Right ventricle myocardium superior (tissue), 1 donor: ENCODE measurements around the gene MAP2K7. TPM values are rescaled to one million over a fixed set of nuclear protein-coding genes. Genes with fewer than 3 reads are reported as not detected.

Experiments used
- ATAC-seq: fragments of 200-7000 bp; cut with Tn5 transposase; one replicate; pipeline ENCODE4 v1.9.1; 2020; ENCODE audit warnings: mild to moderate bottlenecking; ENCODE audit not compliant: poor library complexity
- DNase-seq: peaks from one replicate; pipeline ENCODE4 v3.0.0-alpha.2; 2020
- intact Hi-C: fragments of 100-400 bp; cut with DNase I; formaldehyde crosslinking; loops from one replicate; pipeline ENCODE4 v1.11.2; 2022
- total RNA-seq: library from RNA; stranded (reverse); fragmentation: NEBNext Ultra II Directional; extraction: Animal tissue kit (Norgen Biotek cat#: 25700); gene quantifications from one replicate; pipeline ENCODE4 v1.2.1, GENCODE V29; 2021
- donor health status: DM: no; HTN: yes; CAD: no; lungs with severe emphysema.

The MAP2K7 gene
- total RNA-seq, 1 donor from 2014 or later: 27.5 TPM

GRCh38 chr19:7901337-7901736, 2.3 kb upstream of the MAP2K7 start:
- intact Hi-C loops: no loop called here
- no peak for DNase-seq
- no peak for ATAC-seq

GRCh38 chr19:7902796-7903243, 857 bp upstream of the MAP2K7 start:
- ATAC-seq: no peak
- intact Hi-C loops: no loop called here

GRCh38 chr19:7904074-7905020, 670 bp downstream of the MAP2K7 start:
- DNase-seq (peak; percentile 72), ATAC-seq (peak; percentile 57)
- intact Hi-C loops: no loop called here

More at GRCh38 chr19:7902796-7903243, 857 bp upstream of the MAP2K7 start:
- DNase-seq: no peak

DNA sequence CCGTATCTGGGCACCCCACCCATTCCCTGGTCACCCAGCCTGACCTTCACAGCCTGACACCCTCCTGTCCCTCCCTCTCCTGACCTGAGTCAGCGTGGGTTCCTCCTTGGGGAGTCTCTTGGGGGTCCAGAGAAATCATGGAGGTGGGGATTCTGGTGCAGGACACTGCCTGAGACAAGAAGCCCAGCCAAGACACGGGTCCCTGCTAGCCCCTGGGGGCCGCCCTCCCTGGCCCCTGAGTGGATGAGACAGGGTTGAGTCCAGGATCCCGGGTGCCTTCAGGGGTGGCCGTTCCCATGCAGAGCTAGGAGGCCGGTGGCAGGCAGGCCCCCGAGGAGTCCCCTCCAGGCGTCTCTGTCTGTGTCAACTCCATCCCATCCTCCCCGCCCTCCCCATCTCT, 1.6 kb downstream of the MAP2K7 start:
- intact Hi-C loops: no loop called here
- ATAC-seq (no peak), DNase-seq (no peak)

- intact Hi-C loops: no loop called here
- ATAC-seq (no peak), DNase-seq (no peak)
These were observed 2.2 kb downstream of the MAP2K7 start for GRCh38 chr19:7905859-7906258.

GRCh38 chr19:7907122-7907521, 3.4 kb downstream of the MAP2K7 start:
- no peak for DNase-seq
- intact Hi-C loops: no loop called here

GRCh38 chr19:7907544-7907943, 3.9 kb downstream of the MAP2K7 start:
- intact Hi-C loops: no loop called here
- no peak for ATAC-seq
- DNase-seq: no peak

More at GRCh38 chr19:7907122-7907521, 3.4 kb downstream of the MAP2K7 start:
- ATAC-seq: no peak

DNA sequence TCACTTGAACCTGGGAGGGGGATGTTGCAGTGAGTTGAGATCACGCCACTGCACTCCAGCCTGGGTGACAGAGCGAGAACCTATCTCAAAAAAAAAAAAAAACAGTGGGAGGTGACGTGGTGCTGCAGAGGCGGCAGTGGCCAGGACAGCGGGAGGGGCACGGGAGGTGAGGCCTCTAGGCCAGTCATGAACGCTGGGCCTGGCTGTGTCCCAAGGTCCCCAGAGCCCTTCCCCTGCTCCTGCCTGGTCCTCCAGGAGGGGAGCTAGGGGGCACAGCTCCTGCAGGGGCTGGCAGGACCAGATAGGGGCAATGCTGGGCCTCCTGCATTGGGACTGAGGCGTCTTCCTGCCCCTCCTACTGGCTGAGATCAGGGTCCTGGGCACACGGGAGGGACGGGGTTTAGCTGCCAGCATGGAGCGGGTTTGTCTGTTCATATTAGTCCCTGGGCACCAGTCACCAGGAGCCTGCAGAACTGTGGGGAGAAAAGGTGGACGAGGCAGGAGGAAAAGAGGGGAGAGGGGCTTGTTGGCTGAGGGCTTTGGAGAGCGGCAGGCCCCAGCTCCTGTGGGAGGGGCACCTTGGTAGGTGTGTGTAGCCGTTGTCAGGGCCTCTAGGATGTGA, 4.5 kb downstream of the MAP2K7 start:
- intact Hi-C loops: no loop called here
- no peak for ATAC-seq
- no peak for DNase-seq

DNA sequence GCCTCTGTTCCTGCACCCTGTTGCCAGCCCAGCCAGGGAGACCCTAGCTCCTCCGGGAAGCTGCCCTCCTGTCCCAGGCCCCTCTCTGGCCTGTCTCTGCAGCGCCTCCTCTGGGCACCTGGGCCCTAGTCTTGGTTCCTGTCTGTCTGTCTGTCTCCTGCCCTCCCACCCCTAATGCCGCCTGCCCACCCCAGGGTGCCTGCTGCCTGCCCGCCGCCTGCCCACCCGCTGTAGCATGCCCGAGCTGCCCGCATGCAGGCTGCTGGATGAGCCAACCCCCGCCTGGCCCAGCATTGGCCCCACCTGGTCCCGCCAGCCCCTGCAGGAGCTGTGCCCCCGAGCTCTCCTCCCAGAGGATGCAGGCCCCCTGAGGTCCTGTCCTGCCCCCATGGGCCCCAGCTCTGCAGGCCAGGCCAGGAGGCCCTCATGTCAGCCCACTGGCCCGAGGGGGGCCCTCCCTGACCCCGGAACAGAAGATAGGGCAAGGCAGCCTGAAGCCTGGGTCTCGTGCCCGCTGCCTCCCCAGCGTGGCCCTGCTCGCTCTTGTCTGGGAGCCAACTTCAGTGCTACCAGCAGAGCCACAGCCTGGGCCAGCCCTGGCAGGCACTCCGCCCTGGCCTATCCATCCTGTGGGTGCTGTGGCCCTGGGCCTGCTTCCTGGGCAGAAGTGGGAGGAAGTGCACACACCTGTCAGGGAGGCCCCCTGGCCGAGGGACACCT, 5.2 kb downstream of the MAP2K7 start:
- ATAC-seq (no peak), DNase-seq (no peak)
- intact Hi-C loops: no loop called here

GRCh38 chr19:7909471-7910067, 5.9 kb downstream of the MAP2K7 start:
- intact Hi-C loops: no loop called here
- DNase-seq (no peak), ATAC-seq (no peak)

DNA sequence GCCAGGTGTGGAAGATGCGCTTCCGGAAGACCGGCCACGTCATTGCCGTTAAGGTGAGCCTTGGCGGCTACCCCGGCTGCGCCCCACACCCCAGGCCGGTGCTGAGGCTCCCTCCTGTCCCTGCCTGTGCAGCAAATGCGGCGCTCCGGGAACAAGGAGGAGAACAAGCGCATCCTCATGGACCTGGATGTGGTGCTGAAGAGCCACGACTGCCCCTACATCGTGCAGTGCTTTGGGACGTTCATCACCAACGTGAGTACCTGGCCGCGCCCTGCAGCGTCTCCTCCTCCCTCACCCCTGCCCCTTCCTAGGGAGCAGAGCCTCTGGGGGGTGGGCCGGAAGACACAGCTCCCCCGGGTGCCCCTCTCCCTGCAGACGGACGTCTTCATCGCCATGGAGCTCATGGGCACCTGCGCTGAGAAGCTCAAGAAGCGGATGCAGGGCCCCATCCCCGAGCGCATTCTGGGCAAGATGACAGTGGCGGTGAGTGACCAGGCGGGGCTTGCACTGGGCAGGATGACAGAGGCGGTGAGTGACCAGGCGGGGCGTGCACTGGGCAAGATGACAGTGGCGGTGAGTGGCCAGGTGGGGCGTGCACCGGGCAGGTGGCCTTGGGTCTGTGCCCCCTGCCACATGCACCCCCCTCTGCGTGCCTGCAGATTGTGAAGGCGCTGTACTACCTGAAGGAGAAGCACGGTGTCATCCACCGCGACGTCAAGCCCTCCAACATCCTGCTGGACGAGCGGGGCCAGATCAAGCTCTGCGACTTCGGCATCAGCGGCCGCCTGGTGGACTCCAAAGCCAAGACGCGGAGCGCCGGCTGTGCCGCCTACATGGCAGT, 6.9 kb downstream of the MAP2K7 start:
- no peak for ATAC-seq
- intact Hi-C loops: no loop called here
- DNase-seq: no peak

DNA sequence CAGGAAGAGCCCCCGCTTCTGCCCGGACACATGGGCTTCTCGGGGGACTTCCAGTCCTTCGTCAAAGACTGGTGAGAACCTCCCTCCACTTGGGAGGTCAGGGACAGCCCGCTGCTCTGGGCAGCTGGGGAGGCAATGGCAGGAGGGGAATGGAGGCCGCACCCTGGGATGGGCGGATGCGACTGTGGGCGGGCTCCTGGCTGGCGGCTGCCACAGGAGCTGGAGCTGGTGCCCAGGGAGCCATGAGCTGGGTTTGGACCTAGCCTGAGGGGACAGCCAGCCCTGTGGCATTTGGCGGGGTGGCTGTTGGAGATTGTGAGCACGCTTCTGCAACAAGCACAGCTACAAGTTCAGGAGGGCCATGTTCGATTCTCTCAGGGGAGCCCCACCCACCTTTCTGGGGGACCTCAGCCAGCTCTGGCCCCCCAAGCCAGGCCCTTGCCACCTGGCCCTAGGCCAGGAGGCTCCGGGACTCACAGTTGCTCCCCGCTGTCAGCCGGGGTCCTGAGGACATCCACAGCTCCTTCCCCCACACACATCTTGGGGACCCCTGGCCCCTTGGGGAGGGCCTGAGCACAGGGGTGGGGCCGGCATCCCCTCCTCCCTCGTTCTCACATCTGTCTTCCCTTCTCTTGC, 7.9 kb downstream of the MAP2K7 start:
- ATAC-seq (no peak), DNase-seq (no peak)
- intact Hi-C loops: no loop called here

DNA sequence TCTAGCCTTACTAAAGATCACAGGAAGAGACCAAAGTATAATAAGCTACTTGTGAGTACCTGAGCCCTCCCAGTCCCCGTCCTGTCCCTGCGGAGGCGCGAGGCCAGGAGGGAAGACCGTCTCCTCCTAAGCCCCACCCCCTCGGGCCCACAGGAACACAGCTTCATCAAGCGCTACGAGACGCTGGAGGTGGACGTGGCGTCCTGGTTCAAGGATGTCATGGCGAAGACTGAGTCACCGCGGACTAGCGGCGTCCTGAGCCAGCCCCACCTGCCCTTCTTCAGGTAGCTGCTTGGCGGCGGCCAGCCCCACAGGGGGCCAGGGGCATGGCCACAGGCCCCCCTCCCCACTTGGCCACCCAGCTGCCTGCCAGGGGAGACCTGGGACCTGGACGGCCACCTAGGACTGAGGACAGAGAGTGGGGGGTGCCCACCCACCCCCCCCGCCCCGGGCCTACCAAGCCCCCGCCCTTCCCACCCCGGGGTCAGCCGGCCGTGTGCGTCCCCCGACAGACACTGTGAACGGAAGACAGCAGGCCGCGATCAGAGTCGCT, 8.5 kb downstream of the MAP2K7 start:
- ATAC-seq (no peak), DNase-seq (no peak)
- intact Hi-C loops: no loop called here

DNA sequence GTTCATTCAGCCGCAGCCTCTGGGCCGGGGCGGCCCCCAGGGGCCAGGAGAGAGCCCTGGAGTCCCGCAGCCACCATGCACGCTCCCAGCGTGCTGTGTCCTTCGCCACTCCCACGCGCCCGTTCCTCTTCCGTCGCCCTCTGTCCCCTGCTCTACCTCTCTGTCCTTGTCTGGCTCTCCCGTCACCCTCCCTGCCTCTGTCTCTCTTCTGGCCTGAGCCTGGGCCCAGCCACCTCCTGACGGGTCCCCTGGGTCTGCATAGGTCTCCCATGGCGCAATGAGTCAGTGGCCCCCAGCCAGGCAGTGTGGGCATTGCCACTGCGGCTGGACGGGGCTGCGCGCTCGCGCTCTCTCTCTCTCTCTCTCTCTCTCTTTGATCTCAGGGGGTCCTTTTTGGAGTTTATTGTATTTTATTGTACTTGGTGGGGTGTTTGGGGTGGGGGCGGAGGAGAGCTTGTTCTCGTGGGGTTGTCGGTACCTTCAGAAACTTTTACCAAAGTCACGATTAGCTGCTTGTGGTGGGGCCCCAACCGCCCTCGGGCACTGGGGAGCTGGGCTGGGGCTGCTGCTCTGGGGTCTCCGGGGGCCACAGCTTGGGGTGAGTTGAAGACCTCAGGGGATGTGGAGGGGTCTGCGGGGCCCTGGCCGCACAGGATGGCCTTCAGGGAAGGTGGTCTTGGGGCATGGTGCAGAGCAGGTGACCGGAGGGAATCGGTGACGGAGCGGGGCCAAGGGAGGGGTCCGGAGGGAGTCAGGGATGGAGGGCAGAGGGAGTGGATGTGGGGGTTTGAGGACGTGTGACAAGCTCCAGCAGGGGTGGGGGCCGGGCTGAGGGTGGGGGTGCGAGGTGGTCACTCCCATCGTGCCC, 9.3 kb downstream of the MAP2K7 start:
- intact Hi-C loops: no loop called here
- DNase-seq: no peak

DNA sequence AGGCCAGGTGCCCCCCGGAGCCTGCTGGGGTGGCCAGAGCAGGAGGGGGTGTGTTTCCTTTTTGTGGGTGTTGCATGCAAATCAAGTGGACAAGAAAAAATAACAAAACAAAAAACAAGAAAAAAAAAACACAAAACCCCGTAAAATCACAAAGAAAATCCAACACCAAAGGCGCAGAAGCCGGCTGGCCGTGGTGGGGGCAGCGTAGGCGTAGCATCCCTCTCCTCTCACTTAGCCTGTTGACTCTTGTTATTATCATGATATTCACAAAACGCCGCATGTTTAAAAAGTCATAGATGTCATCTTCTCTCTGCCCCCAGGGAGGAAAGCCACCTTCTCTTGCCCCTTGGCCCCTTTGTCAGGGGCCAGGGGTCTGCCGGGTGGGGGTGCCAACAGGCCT, 10.0 kb downstream of the MAP2K7 start:
- intact Hi-C loops: no loop called here

More for the DNA sequence above, 9.3 kb downstream of the MAP2K7 start:
- ATAC-seq: no peak

DNA sequence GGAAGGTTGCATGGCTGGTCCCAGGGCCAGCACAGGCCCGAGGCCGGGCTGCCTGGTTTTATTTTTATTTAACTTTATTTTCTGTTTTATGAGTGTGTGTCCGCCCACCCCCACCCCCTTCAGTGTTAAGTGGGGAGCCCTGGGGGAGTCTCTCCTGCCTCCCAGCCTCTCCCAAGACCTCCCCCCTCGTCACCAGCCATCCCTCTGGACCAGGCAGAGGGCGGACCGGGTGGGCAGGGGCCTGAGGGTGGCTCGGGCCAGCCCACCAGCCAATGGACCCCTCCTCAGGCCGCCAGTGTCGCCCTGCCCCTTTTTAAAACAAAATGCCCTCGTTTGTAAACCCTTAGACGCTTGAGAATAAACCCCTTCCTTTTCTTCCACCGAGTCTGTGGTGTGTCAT, 10.4 kb downstream of the MAP2K7 start:
- no peak for ATAC-seq
- intact Hi-C loops: no loop called here
- no peak for DNase-seq

More for the DNA sequence above, 10.0 kb downstream of the MAP2K7 start:
- DNase-seq (no peak), ATAC-seq (no peak)
